ENCODE measurements around the gene GCNT2.
"Not testable (repeated sequence)": the region's sequence is repeated elsewhere in the genome, so short reads cannot be mapped to it uniquely, and the experiment has no call there.

The GCNT2 gene

GRCh38 chr6:10521104-10521808, at the start of gene GCNT2:
Gene GCNT2, plus strand, starts transcription at chr6:10521351. Its CDS starts 7,561 bp downstream, at chr6:10528912.
- no peak for DNase-seq

DNA sequence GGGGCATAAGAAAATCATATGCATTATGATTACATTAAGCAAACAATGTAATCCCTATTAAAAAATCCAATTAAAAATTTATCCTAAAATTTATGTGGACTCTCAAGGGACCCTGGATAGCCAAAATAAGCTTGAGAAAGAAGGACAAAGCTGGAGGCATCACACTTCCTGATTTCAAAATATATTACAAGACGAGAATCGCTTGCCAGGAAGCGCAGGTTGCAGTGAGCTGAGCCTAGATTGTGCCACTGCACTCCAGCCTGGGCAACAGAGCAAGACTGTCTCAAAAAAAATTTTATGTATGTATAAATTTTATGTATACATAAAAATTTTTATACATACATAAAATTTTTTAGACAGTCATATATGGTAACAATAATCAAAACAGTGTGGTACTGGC, 48.5 kb upstream of the GCNT2 start:
- no peak for DNase-seq

DNA sequence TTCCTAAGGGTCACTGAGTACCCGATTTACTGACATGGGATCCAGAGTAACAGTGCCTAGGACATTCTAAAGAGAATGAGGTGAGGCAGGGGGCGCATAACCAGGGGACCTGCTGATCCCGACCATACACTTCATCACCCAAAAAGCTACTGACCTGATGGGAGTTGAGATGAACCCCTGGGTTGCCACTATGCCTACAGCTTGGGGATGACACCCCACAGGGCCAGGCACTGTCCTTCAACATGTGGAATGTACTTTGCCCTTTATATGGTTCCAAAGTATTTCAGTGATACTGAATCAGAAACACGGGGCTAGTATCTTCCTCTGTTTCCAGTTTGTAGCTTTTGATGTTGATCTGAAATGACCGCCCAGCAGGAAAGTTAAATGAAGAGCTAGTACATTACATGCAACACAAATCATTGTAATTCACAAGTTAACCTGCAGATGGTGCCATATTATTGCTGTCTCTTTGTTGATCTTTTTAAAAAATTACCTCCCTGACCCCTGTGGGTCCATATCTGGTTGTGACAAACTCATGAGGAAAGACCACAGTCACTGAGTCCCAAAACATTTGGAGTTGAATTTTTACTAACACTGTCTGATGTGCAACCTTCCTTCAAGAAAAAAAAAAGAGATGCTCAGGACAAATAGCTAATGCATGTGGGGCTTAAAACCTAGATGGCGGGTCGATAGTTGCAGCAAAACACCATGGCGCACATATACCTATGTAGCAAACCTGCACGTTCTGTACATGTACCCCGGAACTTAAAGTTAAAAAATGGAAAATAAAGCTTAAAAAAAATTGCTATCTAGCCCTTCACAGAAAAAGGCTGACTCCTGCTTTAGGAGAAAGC, 42.7 kb upstream of the GCNT2 start:
- DNase-seq, result peak; percentile 62

- no peak for DNase-seq
Observed at GRCh38 chr6:10479939-10480700, 41.0 kb upstream of the GCNT2 start.

DNA sequence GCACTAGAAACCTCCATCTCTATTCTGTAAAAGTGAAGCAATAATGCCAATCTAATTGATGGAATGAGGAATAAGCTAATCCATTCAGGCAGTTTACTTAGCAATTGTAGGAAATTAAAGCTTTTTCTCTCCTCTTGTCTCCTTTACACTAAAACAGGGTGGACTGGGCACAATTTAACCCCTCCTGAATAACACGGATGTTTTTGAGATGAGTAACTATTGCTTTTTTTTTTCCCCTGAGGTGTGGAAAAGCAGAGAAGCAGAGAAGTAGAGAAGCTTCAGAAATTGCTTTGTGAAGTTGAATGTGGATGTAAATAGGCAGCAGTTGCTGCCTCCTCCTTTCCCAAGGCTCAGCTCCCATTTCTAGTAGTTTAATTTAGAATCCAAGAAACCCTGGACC, 40.0 kb upstream of the GCNT2 start:
- no peak for DNase-seq

- DNase-seq, result no peak
Observed at GRCh38 chr6:10482636-10483257, 38.4 kb upstream of the GCNT2 start.

GRCh38 chr6:10484912-10485311, 36.2 kb upstream of the GCNT2 start:
- no peak for DNase-seq

DNA sequence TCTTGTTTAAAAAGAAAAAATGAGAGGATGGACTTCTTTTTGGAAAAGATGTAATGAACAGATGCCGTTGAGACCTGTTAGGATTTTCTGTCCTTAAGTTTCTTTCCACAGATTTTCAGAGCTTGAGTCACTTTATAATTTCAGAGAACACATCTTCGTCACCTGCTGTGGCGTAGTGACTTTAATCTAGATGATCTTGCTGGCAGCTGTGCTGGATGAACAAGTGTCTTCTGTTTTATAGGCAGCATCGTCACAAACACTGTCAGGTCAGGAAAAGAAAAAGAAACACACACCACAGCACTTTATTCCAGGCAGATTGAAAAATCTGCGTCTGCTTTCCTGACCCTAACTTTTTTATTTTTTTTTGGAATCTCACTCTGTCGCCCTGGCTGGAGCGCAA, 35.7 kb upstream of the GCNT2 start:
- no peak for DNase-seq

- no peak for DNase-seq
Observed at GRCh38 chr6:10486215-10486614, 34.9 kb upstream of the GCNT2 start.

GRCh38 chr6:10486944-10487588, 34.1 kb upstream of the GCNT2 start:
- not testable (repeated sequence) for DNase-seq

- no peak for DNase-seq
Observed at GRCh38 chr6:10487668-10488327, 33.4 kb upstream of the GCNT2 start.

DNA sequence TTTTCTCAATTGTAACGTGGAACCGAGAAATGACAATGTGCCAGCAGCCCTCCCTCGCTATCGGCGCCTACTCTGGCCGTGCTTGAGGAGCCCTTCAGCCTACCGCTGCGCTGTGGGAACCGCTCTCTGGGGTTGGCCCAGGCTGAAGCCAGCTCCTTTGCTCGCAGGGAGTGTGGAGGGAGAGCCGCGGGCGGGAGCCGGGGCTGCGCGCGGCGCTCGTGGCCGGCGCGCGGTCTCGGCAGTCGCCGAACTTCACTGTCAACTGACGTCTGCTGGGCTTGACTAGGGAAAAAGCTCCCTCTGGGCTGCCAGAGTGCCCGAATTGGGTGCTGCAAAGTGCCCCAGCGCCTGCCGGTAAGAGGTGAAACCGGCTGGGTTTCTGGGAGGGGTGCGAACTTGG, 29.7 kb upstream of the GCNT2 start:
- DNase-seq, result no peak

GRCh38 chr6:10491905-10492304, 29.2 kb upstream of the GCNT2 start:
- DNase-seq, result not testable (repeated sequence)

GRCh38 chr6:10495029-10495428, 26.1 kb upstream of the GCNT2 start:
- no peak for DNase-seq

- no peak for DNase-seq
Observed at GRCh38 chr6:10505529-10505928, 15.6 kb upstream of the GCNT2 start.

GRCh38 chr6:10507298-10507697, 13.9 kb upstream of the GCNT2 start:
- no peak for DNase-seq

GRCh38 chr6:10507715-10508114, 13.4 kb upstream of the GCNT2 start:
- DNase-seq, result no peak

DNA sequence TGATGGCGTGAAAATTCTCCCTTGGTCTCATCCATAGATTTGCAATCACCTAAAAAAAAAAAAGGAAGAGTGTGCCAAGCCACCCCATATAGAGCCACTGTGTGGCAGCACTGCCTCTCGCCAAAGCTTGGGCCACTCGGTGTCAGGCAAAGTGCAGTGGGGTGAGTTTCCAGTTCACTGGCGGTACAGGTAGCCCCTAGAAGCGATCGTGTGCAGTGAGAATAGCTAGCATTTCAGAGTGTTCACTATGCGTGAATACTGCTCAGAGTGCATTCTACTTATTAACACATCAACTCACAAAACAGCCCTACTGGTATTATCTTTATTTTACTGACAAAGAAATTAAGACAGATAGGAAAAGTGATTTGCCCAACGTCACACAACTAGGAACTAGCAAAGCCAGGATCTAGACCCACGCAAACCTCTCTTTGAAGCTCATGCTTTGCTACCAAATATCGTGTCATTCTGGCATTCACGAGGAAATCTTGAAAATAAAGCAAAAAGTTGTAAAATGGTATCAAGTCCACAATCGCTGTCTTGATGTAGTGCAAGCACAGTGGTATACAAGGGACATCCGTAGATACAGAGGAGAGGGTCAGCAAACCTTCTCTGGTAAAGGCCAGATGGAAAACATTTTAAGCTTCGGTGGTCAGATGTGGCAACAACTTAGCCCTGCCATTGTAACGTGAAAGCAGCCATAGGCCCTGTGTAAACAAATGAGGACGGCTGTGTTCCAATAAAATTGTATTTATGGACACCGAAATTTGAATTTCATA, 10.4 kb upstream of the GCNT2 start:
- DNase-seq, result peak; percentile 70

DNA sequence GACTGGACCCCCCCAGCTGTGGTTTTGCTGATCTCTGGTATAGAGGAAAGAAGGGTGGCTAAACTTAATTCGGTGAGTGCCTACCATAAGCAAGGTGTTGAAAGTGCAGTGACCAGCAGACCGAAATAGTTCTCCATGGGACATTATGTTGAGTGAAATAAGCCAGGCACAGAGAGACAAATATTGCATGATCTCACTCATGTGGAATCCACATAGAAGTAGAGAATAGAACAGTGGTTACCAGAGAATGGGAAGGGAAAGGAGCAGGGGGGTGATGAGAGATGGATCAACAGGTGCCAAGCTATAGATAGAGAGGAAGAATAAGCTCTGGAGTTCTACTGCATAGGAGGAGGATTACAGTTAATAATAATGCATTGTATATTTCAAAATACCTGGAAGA, 9.7 kb upstream of the GCNT2 start:
- no peak for DNase-seq

DNA sequence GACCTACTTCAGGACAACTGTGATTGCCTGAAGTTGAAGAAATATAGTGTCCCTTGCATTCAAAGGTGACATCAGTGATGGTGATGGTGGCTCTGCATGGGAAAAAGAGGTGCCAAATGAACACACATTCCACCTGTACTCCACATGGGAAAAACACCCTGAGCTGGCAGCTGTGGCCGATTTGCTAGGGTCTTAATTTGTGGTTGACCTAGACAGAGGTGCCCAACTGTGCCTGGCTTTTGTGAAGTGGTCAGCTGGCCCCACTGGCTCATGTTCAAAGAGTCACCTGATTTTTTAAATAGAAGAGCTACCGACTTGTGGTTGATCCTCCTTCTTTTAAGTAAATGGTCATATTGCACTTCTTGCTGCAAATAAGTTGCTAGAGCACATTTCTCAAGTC, 7.6 kb upstream of the GCNT2 start:
- no peak for DNase-seq
